ELF-1 (cell line): ENCODE results near the gene CYGB.

Source experiments
- DNase-seq: peaks from one replicate; pipeline ENCODE4 v3.0.0-alpha.2; 2016; ENCODE audit warnings: low read depth, low spot score

CYGB gene

DNA sequence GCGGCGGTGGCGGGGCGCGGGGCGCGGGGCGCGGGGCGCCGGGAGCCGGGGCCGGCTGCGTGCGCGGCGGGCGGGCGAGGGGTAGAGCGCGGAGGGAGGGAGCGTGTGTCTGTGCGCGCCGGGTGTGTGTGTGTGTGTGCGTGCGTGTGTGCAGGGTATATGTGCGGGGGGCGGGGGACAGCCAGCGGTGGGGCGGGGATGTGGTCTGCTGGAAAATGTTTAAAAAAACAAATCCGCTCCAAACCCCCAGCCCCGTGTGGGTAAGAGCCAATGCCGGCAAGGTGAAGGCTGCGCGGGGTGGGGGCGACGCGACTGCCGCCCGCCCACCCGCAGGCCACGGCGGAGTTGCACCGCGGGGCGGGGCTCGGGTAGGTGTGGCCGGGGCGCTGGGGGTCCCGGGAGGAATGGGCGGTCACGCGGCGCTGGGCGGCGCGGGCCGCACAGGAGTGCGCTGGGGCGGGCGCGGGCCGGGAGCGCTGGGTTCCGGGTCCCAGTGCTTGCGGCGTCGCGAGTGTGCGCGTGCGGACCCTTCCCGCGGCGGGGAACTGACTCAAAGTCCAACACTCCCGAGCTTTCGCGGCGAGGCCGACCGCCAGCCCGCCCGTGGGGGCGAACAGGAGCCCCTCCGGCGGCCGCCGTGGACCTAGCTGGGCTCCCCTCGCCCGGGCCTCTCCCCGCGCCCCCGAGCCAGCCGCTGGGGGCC is at the start of gene CYGB:
CYGB (minus strand) TSS at position 132 of the 703 bp plus-strand sequence. CDS start 167 bp downstream, outside the sequence.
- DNase-seq: no peak

DNA sequence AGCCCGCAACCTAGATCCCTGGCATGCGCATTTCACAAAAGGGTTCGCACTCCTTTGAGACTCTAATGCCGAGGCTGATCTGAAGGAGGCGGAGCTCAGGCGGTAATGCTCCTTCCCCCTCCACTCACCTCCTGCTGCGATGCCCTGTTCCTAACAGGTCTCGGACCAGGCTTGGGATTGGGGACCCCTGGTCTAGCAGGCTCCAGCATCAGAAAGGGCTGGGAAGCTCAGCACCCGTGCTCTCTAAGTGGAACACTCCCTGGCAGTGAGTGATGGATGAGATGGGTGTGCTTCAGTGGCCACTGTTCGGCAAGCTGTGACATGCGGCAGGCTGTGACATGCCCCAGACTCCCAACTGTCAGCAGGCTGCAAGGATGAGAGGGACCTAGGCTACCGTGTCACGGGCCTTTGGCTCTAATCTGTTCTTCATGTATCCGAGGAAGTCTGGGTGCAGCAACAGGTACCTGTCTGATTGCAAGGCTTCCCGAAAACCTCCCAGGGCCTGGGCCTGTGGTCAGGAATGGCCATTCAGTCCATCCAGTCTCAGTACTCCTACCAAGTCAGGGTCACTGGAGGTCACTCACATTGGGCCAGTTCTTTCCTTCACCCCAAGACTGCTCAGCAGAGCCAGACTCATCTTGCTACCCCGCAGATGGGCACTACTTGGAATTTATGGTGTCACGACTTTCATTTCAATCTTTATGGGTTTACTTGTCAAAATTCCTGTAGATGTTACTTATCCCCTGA is 49.4 kb upstream of the CYGB start:
- DNase-seq: peak; percentile 63

DNA sequence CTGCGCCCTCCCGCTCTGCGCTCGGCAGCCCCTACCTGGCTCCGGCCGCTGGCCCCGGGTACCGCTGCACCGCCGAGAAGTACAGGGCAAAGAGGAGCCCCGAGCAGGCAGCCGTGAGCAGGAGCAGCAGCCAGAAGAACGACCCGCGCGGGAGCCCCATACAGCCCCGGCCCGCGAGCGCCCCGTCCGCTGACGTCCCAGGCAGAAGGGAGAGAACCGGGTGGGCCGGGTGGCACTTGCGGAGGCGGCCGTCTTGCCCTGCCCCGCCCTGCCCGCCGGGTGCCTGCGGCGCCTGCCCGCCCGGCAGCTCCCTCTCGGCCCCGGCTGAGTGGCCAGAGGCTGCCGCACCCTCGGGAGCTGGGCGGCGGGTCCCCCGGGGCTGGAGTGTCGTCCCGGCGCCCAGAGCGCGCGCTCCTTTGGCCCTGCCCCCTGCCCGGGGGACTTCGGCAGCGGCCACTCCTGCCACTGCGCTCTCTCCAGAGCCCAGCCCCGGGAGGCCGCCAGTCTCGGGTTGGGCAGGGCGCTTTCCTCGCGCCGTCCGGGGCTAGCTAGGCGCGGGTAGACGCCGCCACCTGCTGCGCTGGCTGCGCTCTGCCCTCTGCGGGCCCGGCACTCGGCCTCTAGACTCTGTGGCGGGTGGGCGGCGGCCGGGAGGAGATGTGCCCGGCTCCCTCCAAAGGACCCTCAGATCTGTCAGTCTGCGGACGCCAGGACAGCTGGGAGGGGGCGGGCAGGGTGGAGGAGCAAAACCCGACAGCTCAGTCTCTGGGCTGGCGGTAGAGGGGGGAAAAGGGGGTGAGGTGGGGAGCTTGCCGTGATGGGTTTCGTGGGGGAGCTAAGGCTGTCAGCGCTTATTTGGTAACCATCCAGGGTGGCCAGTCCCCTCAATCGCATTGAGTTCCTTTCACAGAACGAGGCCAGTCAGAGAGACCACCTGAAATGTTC is 48.4 kb upstream of the CYGB start, which contains the start of gene ST6GALNAC2:
ST6GALNAC2 (minus strand) TSS at position 212 of the 945 bp plus-strand sequence; CDS start at position 160, 52 bp downstream.
- peak; percentile 71 for DNase-seq

- peak; percentile 35 for DNase-seq
Observed at GRCh38 chr17:76585033-76585648, 47.6 kb upstream of the CYGB start.

- DNase-seq: peak; percentile 83
Observed at GRCh38 chr17:76584427-76585032, 47.0 kb upstream of the CYGB start.

DNA sequence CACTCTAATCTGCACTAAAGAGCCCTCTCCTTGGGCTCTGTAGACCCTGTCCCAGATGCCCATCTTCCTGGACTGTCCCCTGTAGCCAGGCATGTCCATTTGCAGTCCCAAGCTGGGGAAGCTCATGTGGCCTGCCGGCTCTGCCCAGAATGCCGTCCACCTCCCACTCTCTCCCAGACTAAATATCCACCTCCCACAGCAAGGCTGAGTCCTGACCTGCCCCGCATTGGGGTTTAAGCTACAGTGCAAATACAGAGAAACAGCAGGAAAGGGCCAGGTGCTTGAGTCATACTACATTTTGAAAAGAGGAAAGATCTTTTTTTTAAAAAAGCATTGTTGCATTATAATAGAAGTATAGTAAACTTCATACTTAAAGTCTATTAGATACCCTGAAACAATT is 45.2 kb upstream of the CYGB start:
- DNase-seq: no peak

DNA sequence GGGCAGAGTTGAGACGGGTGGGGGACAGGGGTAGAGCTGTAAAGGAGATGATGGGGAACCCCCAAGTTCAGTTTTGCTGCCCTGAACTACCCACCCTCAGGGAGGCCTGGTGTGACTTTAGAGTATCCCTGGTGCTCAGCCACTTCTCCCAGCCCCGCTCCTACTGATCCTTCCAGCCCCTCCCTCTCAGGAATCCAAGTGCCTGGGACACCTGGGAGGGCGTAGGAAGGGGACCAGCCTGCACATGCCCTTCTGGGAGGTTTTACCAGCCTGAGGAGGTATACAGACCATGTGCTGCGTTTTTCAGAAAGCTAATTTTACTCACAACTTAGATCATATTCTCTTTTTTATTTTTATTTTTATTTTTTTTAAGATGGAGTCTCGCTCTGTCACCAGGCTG is 44.0 kb upstream of the CYGB start:
- no peak for DNase-seq

GRCh38 chr17:76579281-76579680 is 41.8 kb upstream of the CYGB start:
- DNase-seq: no peak

GRCh38 chr17:76578376-76578775 is 40.9 kb upstream of the CYGB start:
- no peak for DNase-seq

- DNase-seq: no peak
Observed at GRCh38 chr17:76577876-76578275, 40.4 kb upstream of the CYGB start.

GRCh38 chr17:76576189-76576588 is 38.7 kb upstream of the CYGB start:
- no peak for DNase-seq

DNA sequence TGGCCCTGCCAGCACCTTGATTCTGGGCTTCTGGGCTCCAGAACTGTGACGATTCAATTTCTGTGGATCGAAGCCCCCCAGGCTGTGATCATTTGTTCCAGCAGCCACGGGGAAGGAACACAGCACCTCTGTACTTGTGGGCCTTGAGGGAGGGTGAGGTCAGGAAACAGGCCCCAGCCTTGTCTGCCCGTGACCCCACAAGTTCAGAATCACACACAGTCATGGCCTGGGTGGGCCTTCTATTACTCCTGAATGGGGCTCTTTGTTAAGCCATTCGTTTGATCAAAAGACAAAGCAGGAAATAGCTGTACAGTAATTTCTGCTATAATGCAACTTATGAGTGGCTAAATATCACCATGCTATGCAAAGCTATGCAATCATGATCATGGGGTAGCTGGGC is 38.1 kb upstream of the CYGB start:
- DNase-seq: no peak

GRCh38 chr17:76574166-76574565 is 36.7 kb upstream of the CYGB start:
- no peak for DNase-seq

DNA sequence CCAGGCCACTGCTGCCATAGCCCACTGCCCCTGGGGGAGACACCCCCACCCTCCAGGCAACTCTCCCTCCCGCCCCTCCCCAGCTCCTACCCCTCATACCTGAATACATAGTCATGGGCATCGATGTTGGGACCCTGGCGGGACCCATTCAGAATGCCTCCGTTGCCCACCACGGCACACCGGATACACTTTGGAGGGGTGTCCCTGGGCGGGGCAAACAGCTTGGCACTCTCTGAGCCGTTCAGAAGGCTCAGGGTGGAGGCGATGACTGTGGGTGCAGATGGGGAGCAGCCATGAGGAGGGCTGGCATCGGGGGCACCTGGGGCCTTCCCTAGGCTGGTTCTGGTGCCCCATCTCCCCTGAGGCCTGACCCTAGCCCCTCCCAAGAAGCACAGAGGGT is 35.6 kb upstream of the CYGB start:
- DNase-seq: no peak

GRCh38 chr17:76572201-76572910 is 34.8 kb upstream of the CYGB start:
- no peak for DNase-seq

DNA sequence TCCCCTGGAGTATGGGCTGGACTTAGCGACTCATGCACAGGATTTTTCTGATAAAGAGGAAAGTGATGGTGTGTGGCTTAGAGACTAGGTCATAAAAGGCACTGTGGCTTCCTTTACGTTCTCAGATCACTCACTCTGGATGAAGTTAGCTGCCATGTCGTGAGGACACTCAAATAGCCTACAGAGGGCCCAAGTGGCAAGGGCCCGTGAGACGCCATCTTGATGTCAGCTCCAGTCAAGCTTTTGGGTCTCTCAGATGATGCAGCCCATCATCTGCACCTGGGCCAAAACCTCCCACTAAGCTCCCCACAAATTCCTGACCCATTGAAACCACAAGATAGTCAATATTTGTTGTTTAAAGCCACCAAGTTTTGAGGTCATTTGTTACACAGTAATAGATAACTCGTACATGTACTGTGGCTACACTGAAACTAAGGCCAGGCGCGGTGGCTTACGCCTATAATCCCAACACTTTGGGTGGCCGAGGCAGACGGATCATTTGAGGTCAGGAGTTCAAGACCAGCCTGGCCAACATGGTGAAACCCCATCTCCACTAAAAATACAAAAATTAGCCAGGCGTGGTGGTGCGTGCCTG is 33.5 kb upstream of the CYGB start:
- DNase-seq: no peak

GRCh38 chr17:76570457-76570856 is 32.9 kb upstream of the CYGB start:
- DNase-seq: no peak

- DNase-seq: peak; percentile 26
Observed at GRCh38 chr17:76569607-76570279, 32.2 kb upstream of the CYGB start.

DNA sequence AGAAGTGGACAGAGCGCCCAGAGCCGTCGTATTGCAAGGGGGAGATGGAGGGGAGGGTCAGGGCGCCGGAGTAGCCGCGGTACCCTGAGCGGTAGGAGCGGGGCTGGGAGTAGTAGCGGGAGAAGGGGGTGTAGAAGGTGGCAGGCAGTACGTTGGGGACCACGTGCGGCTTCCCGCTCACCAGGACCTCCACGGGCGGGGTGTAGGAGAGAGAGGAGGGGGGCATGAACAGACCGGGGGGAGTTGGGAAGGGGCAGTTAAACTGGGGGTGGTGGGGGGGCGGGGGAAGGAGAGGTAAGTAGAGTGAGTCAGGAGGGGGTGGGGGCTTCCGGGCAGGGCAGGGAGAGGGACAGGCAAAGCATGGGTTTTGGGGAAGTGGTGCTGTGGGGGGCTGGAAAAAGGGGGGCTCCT is 31.3 kb upstream of the CYGB start:
- no peak for DNase-seq
